ENCODE results near the gene NMT1. TPM values are rescaled to one million over a fixed set of nuclear protein-coding genes. Genes with fewer than 3 reads are reported as not detected.

NMT1 gene
- polyA plus RNA-seq, 1 of the 3 experiments (the other 2 are of a cell fraction), result 30.1 TPM

DNA sequence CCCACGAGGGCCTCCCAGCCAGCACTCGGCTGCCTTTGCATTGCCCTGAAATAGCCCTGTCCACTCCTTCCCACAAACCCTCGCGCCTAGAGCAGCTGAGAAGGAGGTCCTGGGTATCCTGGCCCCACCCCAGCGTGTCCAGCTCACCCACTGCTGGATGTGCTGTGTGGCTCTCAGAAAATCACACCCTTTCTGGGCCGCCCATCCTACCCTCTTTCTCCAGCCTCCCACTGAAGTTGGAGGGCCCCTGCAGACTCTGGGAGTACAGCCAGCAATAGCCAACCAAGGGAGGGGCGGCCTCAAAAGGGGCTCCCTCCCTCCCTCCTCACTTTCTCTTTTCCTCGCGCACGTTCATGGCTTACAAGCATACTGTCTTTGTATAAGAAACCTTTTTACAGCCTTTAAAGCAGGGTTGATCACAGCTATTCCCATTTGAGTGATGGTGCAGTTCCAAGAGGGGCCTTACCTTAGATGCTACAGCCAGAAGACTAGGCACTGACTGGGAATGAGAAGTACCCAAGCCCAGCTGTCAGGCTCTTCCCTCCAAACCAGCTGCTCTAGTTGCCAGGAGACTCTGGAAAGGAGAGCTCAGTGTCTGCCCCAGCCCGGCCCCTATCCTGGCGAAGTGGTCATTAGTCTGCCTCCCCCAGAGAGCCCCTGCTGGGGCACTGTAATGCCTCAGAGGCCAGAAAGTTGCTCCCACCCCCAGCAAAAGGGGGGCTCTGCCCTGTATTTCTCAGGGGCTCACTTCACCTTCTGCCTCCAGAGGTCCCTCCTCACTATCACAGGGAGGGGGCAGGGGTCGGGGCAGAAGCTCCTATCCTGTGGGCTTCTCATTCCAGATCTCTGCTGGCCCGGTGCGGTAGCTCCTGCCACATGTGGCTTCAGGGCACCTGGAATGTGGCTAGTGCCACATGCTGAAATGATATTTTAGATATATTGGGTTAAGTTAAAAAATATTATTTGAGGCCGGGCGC lies 47.8 kb upstream of the NMT1 start:
- Histone ChIP-seq H3K4me3 (ENCODE audit: low read depth in 2 of 2, low read length in 1 of 2) (no peak overlapping the region), H3K79me2 (ENCODE audit: insufficient read depth) (no peaks in the 10 kb centered on the region), H3K9me2 (no peaks in the 10 kb centered on the region), H2AFZ (ENCODE audit: low read depth) (no peak overlapping the region), H3K36me3 (replicated peaks in 1 of 2; ENCODE audit: control insufficient read depth in 1 of 2, insufficient read depth in 2 of 2, low read length in 1 of 2) (no peaks in the 10 kb centered on the region), H3K4me2 (no peak overlapping the region), H3K27ac (ENCODE audit: low read depth in 2 of 2, low read length in 1 of 2) (no peak overlapping the region), H3K4me1 (ENCODE audit: control insufficient read depth in 1 of 2, insufficient read depth in 2 of 2, low read depth in 1 of 2, low read length in 1 of 2) (peaks cover 5 to 13% of the 10 kb centered on the region in 2 experiments; a peak in 1 of 4 replicates), H3K9ac (no peak overlapping the region), H4K20me1 (ENCODE audit: insufficient read depth) (no peaks in the 10 kb centered on the region), H3K27me3 (ENCODE audit: insufficient read depth) (no peaks in the 10 kb centered on the region), H3F3A (replicated peaks; ENCODE audit: insufficient read depth) (peaks cover 11% of the 10 kb centered on the region), H3K9me3 (no peaks in the 10 kb centered on the region)
- POLR2A ChIA-PET, result no interaction called here
- TF ChIP-seq MXI1 (IDR thresholded peaks at IDR 0.05; ENCODE audit: low read depth, low read length) (no peak), POLR2AphosphoS5 (IDR thresholded peaks at IDR 0.05; ENCODE audit: low read depth, low read length) (no peak), GATA2 (CRISPR knock-in tag; IDR thresholded peaks at IDR 0.05) (no peak), RFX5 (IDR thresholded peaks at IDR 0.05; ENCODE audit: low read length) (no peak), MEF2A (IDR thresholded peaks at IDR 0.05; ENCODE audit: borderline replicate concordance, low read depth) (no peak), ELF1 (IDR thresholded peaks at IDR 0.05) (no peak), TEAD4 (IDR thresholded peaks at IDR 0.05; ENCODE audit: borderline replicate concordance, insufficient read depth) (no peak), RCOR1 (IDR thresholded peaks at IDR 0.05; ENCODE audit: low read length) (no peak), RAD21 (IDR thresholded peaks at IDR 0.05; ENCODE audit: low read length) (no peak)
- WGBS (ENCODE audit: low lambda C conversion rate), result 92% methylated on average over 12 of the region's 17 CpGs
- CTCF ChIA-PET, result interaction anchor here (0.8 to 2.6 kb wide), 7 partner anchors 8 to 122 kb away, joined by 3 to 9 read pairs (median 4); partner anchors contain the start of gene ACBD4
- no peak for DNase-seq

DNA sequence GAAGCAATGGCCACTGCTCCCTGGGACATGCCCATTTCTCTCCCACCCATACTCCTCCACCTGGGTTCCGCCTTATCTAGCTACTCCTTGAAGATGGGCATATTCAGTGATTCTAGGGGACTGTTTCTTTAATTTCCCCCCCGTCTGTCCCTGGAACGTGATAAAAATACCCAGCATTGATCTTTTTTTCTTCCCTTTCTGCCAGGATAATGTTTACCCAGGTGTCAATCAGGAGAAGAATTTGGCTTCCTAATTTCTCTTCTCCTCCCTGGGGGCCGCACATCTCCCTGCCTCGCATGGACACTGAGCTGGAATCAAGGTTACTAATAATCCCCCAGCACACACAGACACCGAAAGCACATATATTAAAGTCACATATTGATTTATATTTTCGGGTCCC lies 44.9 kb upstream of the NMT1 start:
- Histone ChIP-seq H3K9me2 (no peaks in the 10 kb centered on the region), H3K4me3 (ENCODE audit: low read depth in 2 of 2, low read length in 1 of 2) (no peak overlapping the region), H3K9me3 (no peaks in the 10 kb centered on the region), H3K36me3 (replicated peaks in 1 of 2; ENCODE audit: control insufficient read depth in 1 of 2, insufficient read depth in 2 of 2, low read length in 1 of 2) (no peaks in the 10 kb centered on the region), H4K20me1 (ENCODE audit: insufficient read depth) (no peaks in the 10 kb centered on the region), H3K4me2 (no peak overlapping the region), H3K79me2 (ENCODE audit: insufficient read depth) (no peaks in the 10 kb centered on the region), H3K9ac (no peak overlapping the region), H3K27ac (ENCODE audit: low read depth in 2 of 2, low read length in 1 of 2) (no peak overlapping the region), H3F3A (replicated peaks; ENCODE audit: insufficient read depth) (peaks cover 17% of the 10 kb centered on the region), H3K4me1 (ENCODE audit: control insufficient read depth in 1 of 2, insufficient read depth in 2 of 2, low read depth in 1 of 2, low read length in 1 of 2) (peaks cover 10 to 17% of the 10 kb centered on the region in 2 experiments; a peak in 1 of 4 replicates), H2AFZ (ENCODE audit: low read depth) (no peak overlapping the region), H3K27me3 (ENCODE audit: insufficient read depth) (no peaks in the 10 kb centered on the region)
- 83% methylated on average over 7 of the region's 7 CpGs for WGBS (ENCODE audit: low lambda C conversion rate)
- TF ChIP-seq SMC3 (IDR thresholded peaks at IDR 0.05; ENCODE audit: low read depth, low read length) (no peak), MEF2A (IDR thresholded peaks at IDR 0.05; ENCODE audit: borderline replicate concordance, low read depth) (no peak), GABPA (IDR thresholded peaks at IDR 0.05; ENCODE audit: low read depth) (no peak), NRF1 (IDR thresholded peaks at IDR 0.05; ENCODE audit: low read depth, low read length) (no peak)
- TF ChIP-seq, protein P1, sequence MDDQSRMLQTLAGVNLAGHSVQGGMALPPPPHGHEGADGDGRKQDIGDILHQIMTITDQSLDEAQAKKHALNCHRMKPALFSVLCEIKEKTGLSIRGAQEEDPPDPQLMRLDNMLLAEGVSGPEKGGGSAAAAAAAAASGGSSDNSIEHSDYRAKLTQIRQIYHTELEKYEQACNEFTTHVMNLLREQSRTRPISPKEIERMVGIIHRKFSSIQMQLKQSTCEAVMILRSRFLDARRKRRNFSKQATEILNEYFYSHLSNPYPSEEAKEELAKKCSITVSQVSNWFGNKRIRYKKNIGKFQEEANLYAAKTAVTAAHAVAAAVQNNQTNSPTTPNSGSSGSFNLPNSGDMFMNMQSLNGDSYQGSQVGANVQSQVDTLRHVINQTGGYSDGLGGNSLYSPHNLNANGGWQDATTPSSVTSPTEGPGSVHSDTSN (IDR thresholded peaks at IDR 0.05), result no peak
- ChIA-PET CTCF (interaction anchor here (1.3 to 13.0 kb wide), 4 partner anchors 36 to 91 kb away, joined by 3 to 433 read pairs (median 4); partner anchors contain the start of gene C1QL1), POLR2A (no interaction called here)
- DNase-seq, result no peak

Data from SK-N-SH (cell line).